ENCODE results near the gene ZNF622. TPM values are rescaled to one million over a fixed set of nuclear protein-coding genes. Genes with fewer than 3 reads are reported as not detected.

ZNF622 gene
- total RNA-seq: 10 to 100 TPM; 15.0 to 33.0 TPM
- 10 to 100 TPM; 20.0 to 31.1 TPM for polyA plus RNA-seq
- long read RNA-seq, donor 1, transcript ZNF622-201 (6 exons, 1,699 nt): major isoform, 9 of 18 reads
- long read RNA-seq, donor 1, partial matches to known transcripts: 9 of 18 reads
- long read RNA-seq, donor 1, other reads (novel, unspliced or antisense): 0 of 18 reads
- long read RNA-seq, donor 2, partial matches to known transcripts: 0 of 4 reads
- long read RNA-seq, donor 2, other reads (novel, unspliced or antisense): 0 of 4 reads
- long read RNA-seq, donor 3, partial matches to known transcripts: 0 of 2 reads
- long read RNA-seq, donor 3, other reads (novel, unspliced or antisense): 0 of 2 reads
- long read RNA-seq, donor 4, partial matches to known transcripts: 7 of 8 reads
- long read RNA-seq, donor 4, other reads (novel, unspliced or antisense): 0 of 8 reads
- long read RNA-seq, donor 5, transcript ZNF622-201 (6 exons, 1,699 nt): major isoform, 13 of 25 reads
- long read RNA-seq, donor 5, partial matches to known transcripts: 12 of 25 reads
- long read RNA-seq, donor 5, other reads (novel, unspliced or antisense): 0 of 25 reads

- H3K27me3 ChIP-seq (ENCODE audit: control insufficient read depth in 3 of 3, insufficient read depth in 3 of 3, low read length in 2 of 3): no peaks in the 10 kb centered on the region
- DNase-seq (peak; percentile 91 to 96 (median 91)), ATAC-seq (ENCODE audit: insufficient read depth, low FRiP score) (peak; percentile 95)
- no peak for TF ChIP-seq CTCF (IDR thresholded peaks at IDR 0.05; ENCODE audit: control extremely low read depth, extremely low read depth)
- H3K9ac ChIP-seq (ENCODE audit: insufficient read depth in 1 of 2, low read length in 2 of 2): peak within 1 kb of the TSS; percentile 78 to 86
- WGBS, 2 donors: 0% methylated on average over 75 of the region's 75 CpGs
- H3K4me3 ChIP-seq: peak within 1 kb of the TSS; percentile 93
- H3K27ac ChIP-seq (ENCODE audit: low read depth in 1 of 2, low read length in 1 of 2): peak within 1 kb of the TSS; percentile 90 to 97
- H3K9me3 ChIP-seq (ENCODE audit: control insufficient read depth in 4 of 4, insufficient read depth in 3 of 4, low read length in 3 of 4): no peaks in the 10 kb centered on the region
- peaks cover 15 to 26% (median 20%) of the 10 kb centered on the region in 4 donors for H3K36me3 ChIP-seq (ENCODE audit: control insufficient read depth in 4 of 4, insufficient read depth in 4 of 4, low read length in 4 of 4)
- peaks cover 8 to 31% (median 8%) of the 10 kb centered on the region in 5 donors for H3K4me1 ChIP-seq (ENCODE audit: control insufficient read depth in 5 of 5, insufficient read depth in 5 of 5, low read length in 5 of 5)
These were observed at the start of gene ZNF622 for GRCh38 chr5:16465544-16466432. ZNF622 (minus strand) TSS chr5:16465800; CDS start chr5:16465665, 135 bp downstream.

- DNase-seq (no peak), ATAC-seq (ENCODE audit: insufficient read depth, low FRiP score) (no peak)
- H3K9ac ChIP-seq (ENCODE audit: insufficient read depth in 1 of 2, low read length in 2 of 2): no peak overlapping the region
- TF ChIP-seq CTCF (IDR thresholded peaks at IDR 0.05; ENCODE audit: control extremely low read depth, extremely low read depth): no peak
- WGBS, 2 donors: 83 to 87% methylated on average over 3 of the region's 3 CpGs
- H3K27ac ChIP-seq (ENCODE audit: low read depth in 1 of 2, low read length in 1 of 2): no peak overlapping the region
- peaks cover 0 to 9% (median 0%) of the 10 kb centered on the region in 5 donors for H3K4me1 ChIP-seq (ENCODE audit: control insufficient read depth in 5 of 5, insufficient read depth in 5 of 5, low read length in 5 of 5)
- H3K4me3 ChIP-seq: no peak overlapping the region
- no peaks in the 10 kb centered on the region for H3K27me3 ChIP-seq (ENCODE audit: control insufficient read depth in 3 of 3, insufficient read depth in 3 of 3, low read length in 2 of 3)
- no peaks in the 10 kb centered on the region for H3K9me3 ChIP-seq (ENCODE audit: control insufficient read depth in 4 of 4, insufficient read depth in 3 of 4, low read length in 3 of 4)
- H3K36me3 ChIP-seq (ENCODE audit: control insufficient read depth in 4 of 4, insufficient read depth in 4 of 4, low read length in 4 of 4): no peaks in the 10 kb centered on the region
These were observed 44.5 kb upstream of the ZNF622 start for GRCh38 chr5:16510098-16510497.

- Histone ChIP-seq H3K27ac (ENCODE audit: low read depth in 1 of 2, low read length in 1 of 2) (peak overlapping the region; percentile 76 to 97), H3K9ac (ENCODE audit: insufficient read depth in 1 of 2, low read length in 2 of 2) (peak overlapping the region in 1 of 2 donors; percentile 9), H3K36me3 (ENCODE audit: control insufficient read depth in 4 of 4, insufficient read depth in 4 of 4, low read length in 4 of 4) (no peaks in the 10 kb centered on the region), H3K4me1 (ENCODE audit: control insufficient read depth in 5 of 5, insufficient read depth in 5 of 5, low read length in 5 of 5) (peaks cover 0 to 9% (median 0%) of the 10 kb centered on the region in 5 donors), H3K4me3 (no peak overlapping the region), H3K9me3 (ENCODE audit: control insufficient read depth in 4 of 4, insufficient read depth in 3 of 4, low read length in 3 of 4) (no peaks in the 10 kb centered on the region), H3K27me3 (ENCODE audit: control insufficient read depth in 3 of 3, insufficient read depth in 3 of 3, low read length in 2 of 3) (no peaks in the 10 kb centered on the region)
- 49% methylated on average over 15 of the region's 15 CpGs for WGBS, 2 donors
- ATAC-seq (ENCODE audit: insufficient read depth, low FRiP score) (peak; percentile 74), DNase-seq (peak in 1 of 3 donors; percentile 7)
- no peak for TF ChIP-seq CTCF (IDR thresholded peaks at IDR 0.05; ENCODE audit: control extremely low read depth, extremely low read depth)
These were observed 43.3 kb upstream of the ZNF622 start for GRCh38 chr5:16508730-16509531.
